ENCODE results near the gene SH3RF3. TPM values are rescaled to one million over a fixed set of nuclear protein-coding genes. Genes with fewer than 3 reads are reported as not detected.

The SH3RF3 gene
- total RNA-seq, 1 donor from 2014 or later, result 6.3 TPM

DNA sequence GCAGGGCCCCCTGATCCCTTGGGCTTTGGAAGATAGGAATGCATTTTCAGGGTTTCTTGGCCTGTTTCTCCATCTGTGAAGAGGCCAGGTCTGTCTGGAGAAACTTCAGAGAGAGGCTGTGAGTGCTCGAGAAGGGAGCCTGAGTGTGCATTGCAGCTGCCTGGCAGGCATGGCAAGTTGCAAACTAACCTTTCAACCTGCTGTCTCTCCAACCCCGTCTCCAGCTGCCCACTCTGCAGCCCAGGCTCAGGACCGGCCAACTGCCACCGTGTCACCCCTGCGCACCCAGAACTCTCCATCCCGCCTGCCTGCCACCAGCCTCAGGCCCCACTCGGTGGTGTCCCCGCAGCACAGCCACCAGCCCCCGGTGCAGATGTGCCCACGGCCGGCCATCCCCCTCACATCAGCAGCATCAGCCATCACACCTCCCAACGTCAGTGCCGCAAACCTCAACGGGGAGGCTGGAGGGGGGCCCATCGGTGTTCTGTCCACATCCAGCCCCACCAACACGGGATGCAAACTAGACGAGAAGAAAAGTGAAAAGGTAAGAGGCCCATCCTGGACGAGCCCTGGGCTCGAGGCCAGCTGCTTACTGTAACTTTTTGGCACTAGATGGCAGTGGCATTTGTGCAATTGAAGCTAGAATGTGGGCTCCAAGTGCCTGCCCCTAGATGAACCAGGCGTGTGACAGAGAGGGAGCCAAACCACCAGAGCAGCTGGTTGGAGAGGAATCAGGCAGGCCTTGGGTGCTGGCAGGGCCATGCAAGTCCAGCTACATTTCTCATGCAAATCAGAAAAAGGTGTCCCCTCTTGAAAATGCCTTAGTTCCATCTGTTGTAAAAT is 320.2 kb downstream of the SH3RF3 start:
- no peak for DNase-seq (ENCODE audit: low read depth, low spot score)

DNA sequence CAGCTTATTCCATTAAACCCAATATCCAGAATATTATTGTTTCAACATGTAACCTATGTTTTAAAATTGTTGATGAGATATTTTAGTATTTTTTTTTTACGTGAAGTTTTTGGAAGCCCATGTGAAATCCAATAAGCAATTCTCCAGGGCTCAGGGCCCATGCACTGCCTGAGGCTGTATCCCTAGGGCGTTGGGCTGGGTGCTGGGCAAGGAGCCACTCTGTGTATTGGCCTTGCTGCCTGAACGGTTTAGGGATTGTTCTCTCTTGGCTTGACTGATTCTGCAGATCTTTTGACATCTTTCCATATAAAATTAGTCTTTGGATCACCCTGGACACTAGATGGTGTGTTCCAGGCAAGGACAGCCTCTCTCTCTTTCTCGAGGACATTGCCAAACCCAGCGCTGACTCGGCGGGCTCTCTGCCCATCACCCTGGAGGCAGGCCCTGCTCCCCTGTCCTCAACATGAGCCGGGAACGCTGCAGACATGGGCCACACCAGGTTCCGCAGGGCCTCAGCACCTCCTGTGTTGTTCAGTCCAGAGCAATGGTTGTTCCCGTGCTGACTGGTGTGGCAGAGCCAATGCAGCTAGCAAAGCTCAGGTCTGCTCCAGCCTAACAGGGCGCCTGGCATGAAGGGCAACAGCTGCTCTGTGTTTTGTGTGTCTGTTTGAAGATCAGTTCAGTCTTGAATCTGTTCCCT is 321.7 kb downstream of the SH3RF3 start:
- no peak for DNase-seq (ENCODE audit: low read depth, low spot score)

DNA sequence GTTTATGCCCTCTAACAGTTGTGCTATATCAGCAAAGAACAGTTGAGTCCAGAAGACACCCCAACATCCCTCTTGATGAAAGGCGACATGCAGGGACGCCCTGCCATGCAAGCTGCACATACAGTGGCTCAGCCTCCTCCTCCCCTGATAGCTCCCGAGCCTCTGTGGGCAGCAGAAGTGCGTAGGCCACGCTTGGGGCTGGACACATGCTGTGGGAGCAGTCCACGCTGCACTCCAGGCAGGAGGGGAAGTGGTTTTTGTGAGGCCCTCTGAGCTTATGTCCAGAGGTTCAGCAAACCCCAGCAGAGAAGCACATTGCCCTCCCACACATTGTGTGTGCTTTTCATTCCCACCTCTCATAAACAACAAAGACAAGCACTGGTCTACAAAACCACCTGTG is 322.7 kb downstream of the SH3RF3 start:
- no peak for DNase-seq (ENCODE audit: low read depth, low spot score)

DNA sequence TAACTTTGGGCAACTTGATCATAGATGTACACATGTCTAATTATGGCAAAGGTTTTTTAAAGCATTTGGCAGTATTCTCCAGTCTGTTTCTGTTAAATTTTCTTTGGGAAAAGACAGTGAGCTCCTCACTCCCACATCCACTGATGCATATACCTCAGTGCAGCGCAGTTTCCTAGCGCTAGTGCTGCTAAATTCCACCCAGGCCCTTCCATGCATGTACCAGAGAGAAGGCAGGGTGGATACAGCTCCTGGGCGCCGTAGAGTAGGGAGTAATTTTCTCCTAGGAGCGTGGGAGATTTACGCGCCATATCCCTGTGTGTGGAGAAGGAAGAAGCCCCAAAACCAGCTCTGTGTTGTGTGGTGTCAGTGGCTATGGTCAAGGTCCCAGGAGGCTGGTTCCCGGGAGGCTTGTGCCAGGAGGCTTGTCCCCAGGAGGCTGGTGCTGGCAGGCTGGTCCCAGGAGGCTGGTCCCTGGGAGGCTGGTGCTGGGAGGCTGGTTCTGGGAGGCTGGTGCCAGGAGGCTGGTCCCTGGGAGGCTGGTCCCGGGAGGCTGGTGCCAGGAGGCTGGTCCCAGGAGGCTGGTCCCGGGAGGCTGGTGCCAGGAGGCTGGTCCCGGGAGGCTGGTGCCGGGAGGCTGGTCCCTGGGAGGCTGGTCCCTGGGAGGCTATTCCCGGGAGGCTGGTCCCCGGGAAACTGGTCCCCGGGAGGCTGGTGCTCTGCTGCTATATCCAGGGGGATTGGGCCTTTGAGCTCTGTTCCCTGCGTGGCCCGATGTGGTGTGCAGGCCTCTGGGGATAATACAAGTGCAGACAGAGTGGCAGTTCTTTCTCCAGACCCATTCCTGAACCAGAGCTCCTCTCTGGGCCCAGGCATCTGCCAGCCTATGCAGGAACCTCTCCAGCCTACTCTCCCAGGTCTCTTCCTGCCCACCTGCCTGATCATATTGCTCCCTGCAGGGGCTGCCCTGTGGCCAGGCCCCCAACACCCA is 323.6 kb downstream of the SH3RF3 start:
- DNase-seq (ENCODE audit: low read depth, low spot score), result no peak

DNA sequence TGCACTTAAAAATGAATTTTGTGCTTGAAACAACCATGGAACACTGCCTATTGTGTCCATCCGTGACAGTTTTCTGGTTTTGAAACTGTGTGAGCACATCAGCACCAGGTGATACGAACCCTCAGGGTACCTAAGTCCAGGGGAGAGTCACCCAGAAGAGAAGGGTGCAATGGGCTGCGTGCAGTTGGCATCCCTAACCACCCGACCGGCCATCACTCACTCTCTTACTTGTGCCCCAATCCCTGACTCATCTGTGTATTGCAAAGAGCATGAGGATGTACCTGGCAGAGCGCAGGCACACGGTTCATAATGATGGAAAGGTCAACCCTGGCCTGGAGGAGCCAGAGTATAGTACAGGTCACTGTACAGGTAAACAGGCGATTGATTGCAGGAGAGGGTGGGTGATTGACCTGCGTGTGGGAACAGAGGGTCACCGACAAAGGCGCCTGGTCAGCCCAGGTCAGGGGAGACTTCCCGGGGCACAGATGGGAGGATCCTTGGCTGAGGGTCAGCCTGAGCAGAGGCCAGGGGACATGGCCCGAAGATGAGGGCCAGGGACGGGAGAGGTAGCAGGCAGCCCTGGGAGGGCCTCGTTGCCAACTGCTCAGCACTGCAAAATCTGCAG is 324.5 kb downstream of the SH3RF3 start:
- no peak for DNase-seq (ENCODE audit: low read depth, low spot score)

DNA sequence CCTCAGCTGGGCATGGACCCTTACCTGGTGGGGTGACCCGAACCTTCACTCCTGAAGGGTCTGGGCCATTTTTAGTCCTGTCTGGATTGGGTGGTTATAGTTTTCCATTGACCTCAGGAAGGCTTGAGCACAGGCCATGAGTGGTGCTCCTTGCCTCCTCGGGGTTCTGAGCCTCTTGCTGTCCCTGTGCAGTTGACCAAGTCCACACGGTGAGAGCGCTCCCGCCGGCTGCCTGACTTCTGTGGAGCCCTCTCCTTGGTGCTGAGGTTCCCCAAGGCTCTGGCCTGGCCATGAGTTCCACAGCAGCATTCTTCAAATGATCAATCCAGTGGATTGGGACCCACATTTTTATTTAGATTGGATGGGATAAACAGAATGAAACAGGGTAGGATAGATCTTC is 325.3 kb downstream of the SH3RF3 start:
- no peak for DNase-seq (ENCODE audit: low read depth, low spot score)

DNA sequence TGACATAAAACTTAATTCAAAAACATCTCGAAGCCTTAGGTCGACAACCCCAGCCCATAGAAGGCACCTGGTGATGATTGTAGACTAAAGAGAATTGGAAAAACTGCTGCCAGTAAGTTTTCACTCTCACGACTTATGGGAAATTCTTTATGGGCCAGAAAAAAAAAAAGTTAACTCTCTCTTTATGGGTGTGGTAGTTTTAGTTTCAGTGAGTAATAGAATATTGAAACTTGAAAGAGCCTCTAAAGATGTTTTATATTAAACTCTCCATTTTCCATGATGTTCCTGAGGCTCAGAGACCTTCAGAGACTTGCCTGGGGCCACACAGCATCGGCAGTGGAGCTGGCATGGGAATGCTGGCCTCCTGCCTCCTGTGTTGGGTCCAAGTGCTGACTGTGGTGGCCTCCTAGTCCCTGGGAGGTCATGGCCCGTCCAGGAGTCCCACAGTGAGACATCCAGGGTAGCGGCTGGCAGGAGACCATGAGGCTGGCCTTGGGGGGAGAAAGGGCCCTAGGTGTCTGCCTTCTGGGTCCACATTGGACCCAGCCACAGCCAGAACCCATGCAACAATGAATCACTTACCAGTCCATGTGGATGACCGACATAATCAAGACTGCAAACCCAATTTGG is 325.9 kb downstream of the SH3RF3 start:
- no peak for DNase-seq (ENCODE audit: low read depth, low spot score)

DNA sequence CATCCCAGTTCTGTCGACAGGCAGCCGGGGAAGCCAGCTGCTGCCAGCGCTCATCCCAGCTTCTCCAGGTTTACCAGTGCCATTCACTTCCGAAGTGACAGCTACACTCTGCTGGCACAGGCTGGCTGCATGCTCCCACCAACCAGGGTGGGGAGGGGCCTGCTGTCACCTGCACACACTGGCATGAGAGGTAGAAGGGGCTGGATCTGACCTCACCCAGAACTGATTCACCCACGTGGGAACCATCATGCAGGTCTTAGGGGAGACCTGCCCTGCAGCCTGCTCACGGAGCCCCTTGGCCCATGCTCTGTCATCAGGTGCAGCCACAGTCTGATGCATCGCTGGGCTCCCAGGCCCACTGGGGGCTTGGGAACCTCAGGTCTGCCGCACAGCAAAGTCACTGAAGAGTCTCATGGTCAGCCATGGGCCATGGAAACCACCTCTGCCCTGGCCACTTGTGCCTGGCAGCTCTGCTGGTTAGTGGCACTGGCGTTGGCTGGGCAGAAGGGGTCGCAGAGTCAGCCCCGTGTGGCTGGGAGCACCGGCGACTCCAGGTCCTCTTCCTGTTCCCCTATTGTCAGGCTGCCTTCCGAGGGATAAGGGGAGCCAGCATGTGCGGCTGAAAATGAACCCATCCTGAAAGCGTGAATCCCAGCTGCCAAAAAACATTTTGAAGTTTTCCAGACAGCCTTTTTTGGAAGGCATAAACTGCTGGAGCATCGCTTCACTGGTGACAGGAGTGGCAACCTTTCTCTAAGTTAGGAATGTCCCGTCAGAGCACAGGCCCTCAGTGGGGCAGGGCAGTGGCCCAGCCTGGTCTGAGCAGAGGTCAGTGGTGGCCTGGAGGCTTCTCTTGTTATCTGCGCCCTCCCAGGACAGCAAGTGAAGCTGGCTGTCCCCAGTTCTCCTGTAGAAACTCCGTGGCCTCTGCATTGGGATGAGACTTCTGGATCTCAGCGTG is 327.0 kb downstream of the SH3RF3 start:
- no peak for DNase-seq (ENCODE audit: low read depth, low spot score)

DNA sequence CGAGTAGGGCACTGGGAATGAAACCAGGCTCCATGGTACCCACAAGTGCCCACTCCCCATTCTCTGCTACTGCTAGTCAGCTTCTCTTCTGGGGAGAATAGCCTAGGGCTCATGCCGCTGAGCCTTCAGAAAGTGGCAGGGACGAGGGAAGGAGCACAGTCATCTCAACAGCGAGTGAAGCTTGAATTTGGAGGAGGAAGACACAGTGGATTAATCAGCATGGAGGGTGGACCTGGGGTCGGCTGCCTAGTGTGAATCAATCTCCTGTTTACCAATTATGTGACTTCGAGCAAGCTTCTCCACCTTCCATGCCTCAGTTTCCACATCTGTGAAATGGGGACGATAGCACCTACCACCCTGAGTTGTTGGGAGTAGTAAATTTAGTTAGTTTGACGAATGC is 327.8 kb downstream of the SH3RF3 start:
- no peak for DNase-seq (ENCODE audit: low read depth, low spot score)

DNA sequence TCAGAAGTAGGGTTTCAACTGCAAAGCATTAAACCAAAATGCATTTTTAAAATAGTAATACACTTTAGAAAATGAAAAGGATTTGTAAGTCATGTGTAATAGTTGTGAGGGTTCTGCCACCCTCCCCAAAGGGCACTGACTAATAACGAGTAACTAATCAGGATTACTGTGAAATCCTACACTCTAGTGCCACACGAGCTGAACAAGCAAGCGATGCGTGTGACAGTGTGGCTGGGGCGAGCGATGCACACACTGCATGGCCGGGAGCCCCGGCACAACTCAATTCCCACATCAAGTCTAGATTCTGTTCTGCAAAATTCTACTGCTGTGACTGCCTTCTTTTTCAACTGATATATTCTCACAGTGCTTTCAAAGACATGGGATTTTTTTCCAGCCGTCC is 328.4 kb downstream of the SH3RF3 start:
- no peak for DNase-seq (ENCODE audit: low read depth, low spot score)

DNA sequence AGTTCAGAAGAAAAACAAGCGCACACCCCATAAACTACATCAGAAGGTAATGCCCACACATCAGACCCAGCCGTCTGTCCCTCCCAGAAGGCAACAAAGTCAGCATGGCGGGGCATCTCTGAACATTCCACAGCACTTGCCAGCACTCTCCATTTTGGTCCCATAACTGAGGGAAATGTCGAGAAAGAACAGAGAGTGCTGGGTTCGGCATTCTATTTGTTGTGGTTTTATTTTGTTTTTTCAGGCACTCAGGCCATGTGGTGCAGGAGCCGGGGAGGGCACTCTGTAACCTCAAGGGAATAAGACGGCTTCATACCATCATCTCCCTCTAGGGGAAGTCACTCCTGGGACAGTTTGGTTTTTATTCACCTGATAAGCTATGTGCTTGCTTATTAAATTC is 328.8 kb downstream of the SH3RF3 start:
- DNase-seq (ENCODE audit: low read depth, low spot score), result no peak

DNA sequence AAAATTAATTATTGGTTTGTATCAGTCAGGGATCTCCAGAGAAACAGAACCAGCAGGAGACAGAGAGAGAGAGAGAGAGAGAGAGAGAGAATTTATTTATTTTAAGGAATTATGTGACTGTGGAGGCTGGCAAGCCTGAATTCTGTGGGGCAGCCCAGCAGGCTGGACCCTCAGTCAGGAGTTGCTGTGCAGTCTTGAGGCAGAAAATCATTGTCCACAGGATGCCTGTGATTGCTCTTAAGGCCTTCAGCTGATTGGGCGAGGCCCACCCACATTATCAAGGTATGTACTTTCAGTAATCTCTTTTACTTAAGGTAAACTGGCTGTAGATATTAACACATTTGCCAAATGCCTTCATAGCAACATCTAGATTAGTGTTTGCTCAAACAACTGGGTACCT is 329.5 kb downstream of the SH3RF3 start:
- DNase-seq (ENCODE audit: low read depth, low spot score), result no peak

DNA sequence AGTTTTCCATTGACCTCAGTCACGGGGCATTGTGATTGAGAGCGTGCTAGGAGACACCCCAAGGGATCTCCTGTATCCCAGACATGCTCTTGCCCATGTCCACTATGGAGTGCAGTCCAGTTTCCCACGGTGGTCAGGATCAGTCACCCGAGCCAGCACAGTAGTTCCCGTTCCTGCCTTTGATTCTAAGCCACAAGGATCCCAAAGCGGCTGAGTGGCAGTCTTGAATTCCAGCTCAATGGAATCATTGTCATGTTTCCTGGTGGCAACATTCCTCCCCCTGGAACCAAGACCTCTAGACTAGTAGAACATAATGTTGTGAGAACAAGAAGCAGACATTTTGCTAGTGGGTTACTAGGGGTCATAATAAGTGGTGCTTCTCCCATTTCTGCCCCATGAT is 330.5 kb downstream of the SH3RF3 start:
- DNase-seq (ENCODE audit: low read depth, low spot score), result no peak

DNA sequence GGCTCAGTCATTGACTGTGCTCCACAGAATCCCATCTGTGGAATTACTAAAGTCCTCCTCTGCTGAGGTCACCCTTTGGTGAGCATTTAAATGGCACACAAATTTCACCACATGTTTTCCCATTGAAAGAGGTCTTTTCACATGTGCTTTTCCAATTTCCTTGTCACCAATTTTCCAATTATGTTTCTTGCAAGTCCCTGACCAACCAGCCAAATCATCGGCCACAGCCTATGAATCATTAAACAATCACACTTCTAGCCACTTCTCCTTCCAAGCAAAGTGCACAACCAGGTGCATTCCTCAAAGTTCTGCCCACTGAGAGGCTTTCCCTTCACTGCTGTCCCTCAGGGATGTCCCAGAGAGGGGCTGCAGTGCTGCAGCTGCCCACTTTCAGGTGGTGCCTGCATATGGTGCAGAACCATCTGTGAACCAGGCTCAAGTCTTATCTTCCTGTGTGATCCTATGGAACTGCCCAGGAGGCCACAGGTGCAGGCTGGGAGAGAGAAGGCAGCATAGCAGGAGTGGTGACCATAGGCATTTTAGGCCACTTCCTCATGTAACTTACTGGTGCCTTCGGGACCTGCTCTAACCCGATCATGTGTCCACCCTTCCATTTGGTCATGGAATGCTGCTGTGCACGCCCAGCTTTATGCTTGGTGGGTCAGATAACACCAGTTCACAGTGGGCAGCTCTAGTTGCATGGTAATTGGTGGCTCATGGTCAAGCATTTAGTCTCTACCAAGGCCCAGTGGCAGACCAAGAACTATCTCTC is 331.7 kb downstream of the SH3RF3 start:
- no peak for DNase-seq (ENCODE audit: low read depth, low spot score)

DNA sequence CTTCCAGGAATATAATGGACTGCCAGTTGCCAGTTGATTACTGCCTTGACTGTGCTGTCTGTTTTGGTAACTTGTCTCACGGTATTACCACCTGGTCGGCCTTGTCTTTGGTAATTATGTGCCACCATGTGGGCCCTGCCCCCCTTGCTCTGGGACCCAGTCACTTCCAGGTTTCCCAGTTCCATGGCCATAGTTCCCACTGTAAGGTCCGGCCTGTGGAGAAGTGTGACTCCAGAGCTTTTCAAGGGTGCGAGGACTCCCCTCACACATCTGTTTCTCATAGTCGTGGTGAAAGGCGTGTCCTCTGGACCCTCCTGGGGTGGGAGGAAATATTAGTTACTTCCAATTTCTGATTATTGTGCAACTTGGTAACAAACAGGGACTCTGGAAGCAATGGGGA is 334.2 kb downstream of the SH3RF3 start:
- DNase-seq (ENCODE audit: low read depth, low spot score), result no peak

DNA sequence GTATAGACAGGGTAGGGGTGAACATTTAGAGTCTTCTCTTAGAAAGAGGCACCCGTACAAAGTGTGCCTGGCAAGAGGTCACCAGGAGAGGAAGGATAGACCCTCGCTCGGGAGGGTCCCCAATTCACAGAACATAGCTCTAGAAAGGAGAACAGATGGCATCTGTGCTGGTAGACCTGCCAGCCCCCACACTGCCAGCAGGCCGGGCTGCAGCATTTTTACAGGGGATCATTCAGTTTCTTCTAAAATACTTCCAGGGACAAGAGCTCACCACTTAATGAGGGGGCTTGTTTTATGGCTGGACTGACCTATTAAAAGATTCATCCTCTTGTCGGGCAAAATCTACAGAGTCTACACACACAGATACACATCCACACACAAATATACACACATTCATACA is 334.9 kb downstream of the SH3RF3 start:
- DNase-seq (ENCODE audit: low read depth, low spot score), result no peak

DNA sequence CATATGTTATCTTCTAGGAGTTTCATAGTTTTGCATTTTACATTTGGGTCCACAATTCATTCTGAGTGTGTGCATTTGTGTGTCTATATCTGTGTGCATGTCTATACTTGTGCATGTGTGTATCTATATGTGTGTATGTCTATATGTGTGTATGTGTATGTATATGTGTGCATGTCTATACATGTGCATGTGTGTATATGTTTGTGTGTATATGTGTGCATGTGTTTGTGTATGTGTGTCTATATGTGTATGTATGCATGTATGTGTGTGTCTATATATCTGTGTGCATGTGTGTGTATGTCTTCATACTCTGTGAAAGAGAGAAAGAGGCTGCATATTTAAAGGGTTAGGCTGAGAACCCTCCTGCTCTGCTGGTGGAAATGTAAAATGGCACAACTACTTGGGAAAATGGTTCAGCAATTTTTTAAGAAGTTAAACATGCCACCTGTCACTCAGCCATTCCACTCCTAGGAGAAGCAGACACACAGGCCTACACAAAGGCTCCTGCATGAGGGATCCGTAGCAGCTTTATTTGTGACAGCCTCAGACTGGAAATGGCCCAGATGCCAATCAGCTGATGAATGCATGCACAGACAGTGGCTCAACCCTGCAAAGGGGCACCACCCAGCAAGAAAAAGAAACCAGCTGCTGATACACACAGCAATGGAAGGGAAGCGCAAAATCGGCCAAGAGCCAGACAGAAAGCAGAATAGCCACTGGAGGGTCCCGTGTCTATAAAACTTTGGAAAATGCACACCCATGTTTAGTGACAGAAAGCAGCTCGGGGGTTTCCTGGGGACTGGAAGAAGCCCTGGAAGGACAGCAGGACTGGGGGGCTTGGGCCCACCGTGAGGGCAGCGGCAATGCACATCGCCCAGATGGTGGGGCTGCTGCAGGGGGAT is 337.9 kb downstream of the SH3RF3 start:
- DNase-seq (ENCODE audit: low read depth, low spot score), result no peak

DNA sequence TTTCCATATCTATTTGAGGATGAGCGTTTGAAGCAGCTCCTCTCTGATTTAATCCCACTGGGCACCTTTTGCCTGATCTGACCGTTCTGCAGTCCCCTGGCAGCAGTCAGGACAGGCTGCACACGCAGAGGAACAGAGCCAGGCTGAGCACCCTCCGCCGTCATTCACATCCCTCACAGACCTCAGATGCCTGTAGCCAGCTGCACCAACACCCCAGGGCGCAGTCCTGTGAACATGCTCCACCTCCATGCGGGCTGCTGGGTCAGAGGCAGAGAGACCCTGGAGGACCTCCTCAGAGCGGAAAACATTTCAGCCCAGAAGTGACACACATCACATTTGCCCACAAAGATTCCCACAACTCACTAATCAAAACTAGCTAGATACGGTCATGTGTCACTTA is 338.7 kb downstream of the SH3RF3 start:
- no peak for DNase-seq (ENCODE audit: low read depth, low spot score)

Measured in pulmonary artery endothelial cell (primary cell).